H9 (cell line): ENCODE measurements around the gene GGCT. TPM values are rescaled to one million over a fixed set of nuclear protein-coding genes. Genes with fewer than 3 reads are reported as not detected.

ENCODE experiments used
- DNase-seq: peaks from one replicate; pipeline ENCODE4 v3.0.0-alpha.2; 2017
- H2AFZ ChIP-seq: one replicate; pipeline ENCODE4 v1.6.1; 2013; ENCODE audit warnings: mild to moderate bottlenecking, low read length, control low read depth, moderate library complexity
- H2AK5ac ChIP-seq: 2 replicates; pipeline ENCODE4 v1.6.1; 2013; ENCODE audit warnings: low read length, control low read depth, mixed read lengths; ENCODE audit not compliant: insufficient read length
- H2BK120ac ChIP-seq: one replicate; pipeline ENCODE4 v1.6.1; 2013; ENCODE audit warnings: low read depth, mild to moderate bottlenecking, low read length, control low read depth, inconsistent platforms; ENCODE audit not compliant: poor library complexity, severe bottlenecking
- H2BK12ac ChIP-seq: 2 replicates; pipeline ENCODE4 v1.6.1; 2013; ENCODE audit warnings: low read length, control low read depth, mixed read lengths, low read depth; ENCODE audit not compliant: insufficient read length
- H2BK15ac ChIP-seq: 2 replicates; pipeline ENCODE4 v1.6.1; 2013; ENCODE audit warnings: low read depth, low read length, control low read depth
- H2BK20ac ChIP-seq: one replicate; pipeline ENCODE4 v1.6.1; 2013; ENCODE audit warnings: low read depth, mild to moderate bottlenecking, low read length, control low read depth, inconsistent platforms; ENCODE audit not compliant: poor library complexity, severe bottlenecking
- H2BK5ac ChIP-seq: 2 replicates; pipeline ENCODE4 v1.6.1; 2013; ENCODE audit warnings: low read length, control low read depth, mixed read lengths; ENCODE audit not compliant: insufficient read length
- H3K14ac ChIP-seq: 2 replicates; pipeline ENCODE4 v1.6.1; 2013; ENCODE audit warnings: low read length, control low read depth; ENCODE audit not compliant: insufficient read depth
- H3K18ac ChIP-seq: 2 replicates; pipeline ENCODE4 v1.6.1; 2013; ENCODE audit warnings: low read depth, mild to moderate bottlenecking, mixed read lengths, low read length, control low read depth; ENCODE audit not compliant: insufficient read length
- H3K23ac ChIP-seq: 2 replicates; pipeline ENCODE4 v1.6.1; 2013; ENCODE audit warnings: low read length, control low read depth, mixed read lengths, low read depth; ENCODE audit not compliant: insufficient read length
- H3K23me2 ChIP-seq: 2 replicates; pipeline ENCODE4 v1.6.1; 2013; ENCODE audit warnings: low read depth, mild to moderate bottlenecking, mixed read lengths, low read length, control low read depth; ENCODE audit not compliant: insufficient read length, poor library complexity, severe bottlenecking
- H3K27ac ChIP-seq: 2 replicates; pipeline ENCODE4 v1.5.1; 2013; ENCODE audit warnings: low read length, control low read depth, mixed read lengths, low read depth; ENCODE audit not compliant: insufficient read length
- H3K27me3 ChIP-seq: 2 replicates; pipeline ENCODE4 v1.6.1; 2013; ENCODE audit warnings: low read length, control low read depth, inconsistent platforms; ENCODE audit not compliant: insufficient read depth
- H3K4ac ChIP-seq: 2 replicates; pipeline ENCODE4 v1.6.1; 2013; ENCODE audit warnings: low read depth, mild to moderate bottlenecking, control low read depth, inconsistent platforms, low read length, moderate library complexity
- H3K4me1 ChIP-seq: 2 replicates; pipeline ENCODE4 v1.6.1; 2013; ENCODE audit warnings: low read length, control low read depth, inconsistent platforms; ENCODE audit not compliant: insufficient read depth
- H3K4me2 ChIP-seq: 2 replicates; pipeline ENCODE4 v1.6.1; 2013; ENCODE audit warnings: low read length, control low read depth, mixed read lengths; ENCODE audit not compliant: insufficient read length, insufficient read depth
- H3K56ac ChIP-seq: 2 replicates; pipeline ENCODE4 v1.6.1; 2013; ENCODE audit warnings: low read depth, mild to moderate bottlenecking, mixed read lengths, low read length, control low read depth; ENCODE audit not compliant: insufficient read length
- H3K79me1 ChIP-seq: 2 replicates; pipeline ENCODE4 v1.6.1; 2013; ENCODE audit warnings: low read depth, mild to moderate bottlenecking, moderate library complexity, low read length, control low read depth, inconsistent platforms; ENCODE audit not compliant: insufficient read depth, poor library complexity, severe bottlenecking
- H3K79me2 ChIP-seq: 2 replicates; pipeline ENCODE4 v1.6.1; 2013; ENCODE audit warnings: low read length, control low read depth, inconsistent platforms; ENCODE audit not compliant: insufficient read depth
- H3K9ac ChIP-seq: 2 replicates; pipeline ENCODE4 v1.6.1; 2013; ENCODE audit warnings: low read length, control low read depth, mixed read lengths; ENCODE audit not compliant: insufficient read length; ENCODE audit errors: extremely low read depth
- H3K9me3 ChIP-seq: one replicate; pipeline ENCODE4 v1.6.1; 2013; ENCODE audit warnings: low read depth, low read length, inconsistent platforms; ENCODE audit not compliant: control insufficient read depth
- H3T11ph ChIP-seq: one replicate; pipeline ENCODE4 v1.6.1; 2013; ENCODE audit warnings: mild to moderate bottlenecking, low read length, control low read depth, inconsistent platforms
- H4K20me1 ChIP-seq: one replicate; pipeline ENCODE4 v1.6.1; 2013; ENCODE audit not compliant: control insufficient read depth, insufficient read length, insufficient read depth
- H4K5ac ChIP-seq: 2 replicates; pipeline ENCODE4 v1.6.1; 2013; ENCODE audit warnings: low read depth, mild to moderate bottlenecking, mixed read lengths, low read length, control low read depth; ENCODE audit not compliant: insufficient read length
- H4K8ac ChIP-seq: replicated peaks from 2 replicates; pipeline ENCODE4 v1.6.1; 2013; ENCODE audit warnings: low read length, control low read depth, mixed read lengths, low read depth; ENCODE audit not compliant: insufficient read length
- H4K91ac ChIP-seq: 2 replicates; pipeline ENCODE4 v1.6.1; 2013; ENCODE audit warnings: low read depth, mild to moderate bottlenecking, moderate library complexity, mixed read lengths, low read length, control low read depth; ENCODE audit not compliant: insufficient read length
- H3K27ac Mint-ChIP-seq, 3 experiments: 2 replicates in 2 of 3; 3 replicates in 1 of 3; pipeline ENCODE4 v1.8.0; 2020 to 2021; ENCODE audit warnings: mixed read lengths in 3 of 3, mild to moderate bottlenecking in 1 of 3, moderate library complexity in 1 of 3
- H3K27me3 Mint-ChIP-seq: 2 replicates; pipeline ENCODE4 v1.8.0; 2021; ENCODE audit warnings: low read depth, mild to moderate bottlenecking, moderate library complexity, mixed read lengths
- H3K36me3 Mint-ChIP-seq, 3 experiments: 2 replicates in 2 of 3; 3 replicates in 1 of 3; pipeline ENCODE4 v1.8.0; 2020 to 2021; ENCODE audit warnings: low read depth in 3 of 3, mixed read lengths in 3 of 3; ENCODE audit not compliant: insufficient read depth in 1 of 3
- H3K4me1 Mint-ChIP-seq, 2 experiments: 2 replicates each; pipeline ENCODE4 v1.8.0; 2020; ENCODE audit warnings: mixed read lengths in 2 of 2
- H3K4me3 Mint-ChIP-seq, 2 experiments: 2 replicates in 1 of 2; 3 replicates in 1 of 2; pipeline ENCODE4 v1.8.0; 2020 to 2021; ENCODE audit warnings: mild to moderate bottlenecking in 2 of 2, mixed read lengths in 2 of 2, moderate library complexity in 1 of 2
- H3K9me3 Mint-ChIP-seq, 2 experiments: 2 replicates in 1 of 2; 3 replicates in 1 of 2; pipeline ENCODE4 v1.8.0; 2020; ENCODE audit warnings: mild to moderate bottlenecking in 2 of 2, mixed read lengths in 2 of 2, moderate library complexity in 1 of 2
- CTCF ChIP-seq: fragments of 200-600 bp; sonication (generic); conservative IDR thresholded peaks from 3 replicates; pipeline ENCODE4 v1.8.0; 2021; ENCODE audit warnings: antibody characterized with exemption, mild to moderate bottlenecking
- total RNA-seq: library from RNA; stranded (reverse); gene quantifications from 2 replicates; pipeline ENCODE4 v1.2.1, GENCODE V29; 2021

Gene GGCT
- total RNA-seq, 1 experiment from 2014 or later = 84.9 TPM

GRCh38 chr7:30553141-30553540 is 48.5 kb upstream of the GGCT start:
- Histone ChIP-seq H4K5ac (no peak overlapping the region), H2BK120ac (no peak overlapping the region), H4K20me1 (no peaks in the 10 kb centered on the region), H3K4me2 (no peak overlapping the region), H2BK12ac (no peak overlapping the region), H3K23me2 (no peaks in the 10 kb centered on the region), H3K56ac (no peak overlapping the region), H3K9me3 (no peaks in the 10 kb centered on the region), H3K27ac (no peak overlapping the region), H3K14ac (no peak overlapping the region), H3K79me1 (no peaks in the 10 kb centered on the region), H2BK15ac (no peak overlapping the region), H3K9ac (no peak overlapping the region), H2BK20ac (no peak overlapping the region), H4K91ac (no peak overlapping the region), H4K8ac (no peak overlapping the region), H3T11ph (no peak overlapping the region), H3K4ac (no peak overlapping the region), H3K27me3 (no peaks in the 10 kb centered on the region), H2AFZ (no peak overlapping the region), H2BK5ac (no peak overlapping the region), H2AK5ac (no peak overlapping the region), H3K4me1 (no peaks in the 10 kb centered on the region), H3K79me2 (no peaks in the 10 kb centered on the region), H3K23ac (no peak overlapping the region), H3K18ac (no peak overlapping the region)
- TF ChIP-seq CTCF = no peak
- Mint-ChIP-seq H3K4me3 (no peak overlapping the region), H3K27ac (no peak overlapping the region), H3K4me1 (peaks cover 16 to 19% of the 10 kb centered on the region in 2 experiments), H3K27me3 (peaks cover 1% of the 10 kb centered on the region; the same call in 1 of the 2 replicates), H3K36me3 (no peaks in the 10 kb centered on the region; a peak in 2 of 7 replicates), H3K9me3 (peaks cover 0 to 5% of the 10 kb centered on the region in 2 experiments; a peak in 3 of 5 replicates)
- DNase-seq = no peak
